ENCODE data around the gene ADCY5.

ADCY5 gene

DNA sequence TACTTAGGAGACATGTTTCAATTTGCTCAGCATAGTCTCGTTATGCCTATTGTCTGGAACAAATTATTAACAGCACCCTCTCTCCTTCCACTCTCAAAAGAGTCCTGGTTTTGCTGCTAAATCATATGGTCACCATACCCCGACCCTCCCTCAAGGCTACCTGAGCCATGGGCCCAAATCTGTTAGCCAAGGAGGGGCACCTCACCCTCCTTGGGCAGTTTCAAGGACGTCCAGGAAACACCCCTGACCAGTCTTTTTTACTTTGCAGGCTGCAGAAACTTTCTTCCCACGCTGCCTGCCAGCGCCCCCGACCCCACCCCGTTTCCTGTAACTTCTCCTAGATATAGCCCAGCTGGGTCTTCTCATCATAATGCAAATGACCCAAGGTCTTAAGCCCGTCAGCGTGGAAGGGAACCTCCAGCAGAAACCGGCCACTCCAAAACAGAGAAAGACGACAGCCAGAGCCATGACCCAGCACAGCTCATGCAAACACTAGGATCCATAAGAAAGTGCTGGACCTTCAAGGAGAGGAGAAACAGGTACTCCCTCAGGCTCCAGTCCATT, 62.3 kb downstream of the ADCY5 start:
- no peak for DNase-seq (ENCODE audit: low spot score)

DNA sequence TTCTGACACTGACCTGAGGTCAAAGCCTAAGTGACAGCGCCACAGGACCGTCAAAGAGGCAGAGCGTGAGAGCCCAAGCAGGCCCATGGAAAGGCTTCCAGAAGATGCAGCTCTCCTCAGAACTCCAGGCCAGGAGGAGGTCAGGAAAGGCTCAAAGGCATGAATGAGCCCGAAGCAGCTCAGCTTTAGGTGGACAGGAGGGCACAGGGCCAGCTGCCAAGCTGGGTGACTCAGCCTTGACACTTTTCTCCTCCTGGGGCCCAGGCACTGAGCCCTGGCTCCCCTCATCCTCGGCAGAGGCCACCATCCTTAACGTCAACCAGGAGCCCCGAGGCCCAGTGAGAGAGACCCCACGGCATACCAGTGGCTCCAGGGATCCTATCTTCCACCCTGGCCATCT, 62.9 kb downstream of the ADCY5 start:
- DNase-seq (ENCODE audit: low spot score) = no peak

GRCh38 chr3:123385499-123385898, 63.4 kb downstream of the ADCY5 start:
- no peak for DNase-seq (ENCODE audit: low spot score)

GRCh38 chr3:123385001-123385401, 63.9 kb downstream of the ADCY5 start:
- DNase-seq (ENCODE audit: low spot score) = no peak

DNA sequence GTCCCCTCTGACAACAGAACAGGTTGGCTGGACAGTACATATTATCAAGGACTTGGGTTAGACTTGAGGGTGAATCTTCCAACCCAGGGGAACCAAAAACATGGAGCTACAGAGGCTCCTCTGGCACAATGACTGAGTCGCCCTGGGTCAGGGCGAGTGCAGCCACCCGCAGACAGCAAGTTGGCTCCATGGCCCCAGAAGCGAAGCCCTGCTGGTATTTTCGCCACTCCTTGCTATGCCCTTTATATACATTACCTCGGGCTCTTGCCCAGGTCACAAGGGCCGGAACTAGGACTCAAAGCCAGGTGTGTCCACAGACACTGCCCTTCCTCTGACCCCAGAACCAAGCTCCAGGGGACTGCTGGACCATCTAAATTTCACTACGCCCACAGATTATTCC, 64.6 kb downstream of the ADCY5 start:
- DNase-seq (ENCODE audit: low spot score) = no peak

DNA sequence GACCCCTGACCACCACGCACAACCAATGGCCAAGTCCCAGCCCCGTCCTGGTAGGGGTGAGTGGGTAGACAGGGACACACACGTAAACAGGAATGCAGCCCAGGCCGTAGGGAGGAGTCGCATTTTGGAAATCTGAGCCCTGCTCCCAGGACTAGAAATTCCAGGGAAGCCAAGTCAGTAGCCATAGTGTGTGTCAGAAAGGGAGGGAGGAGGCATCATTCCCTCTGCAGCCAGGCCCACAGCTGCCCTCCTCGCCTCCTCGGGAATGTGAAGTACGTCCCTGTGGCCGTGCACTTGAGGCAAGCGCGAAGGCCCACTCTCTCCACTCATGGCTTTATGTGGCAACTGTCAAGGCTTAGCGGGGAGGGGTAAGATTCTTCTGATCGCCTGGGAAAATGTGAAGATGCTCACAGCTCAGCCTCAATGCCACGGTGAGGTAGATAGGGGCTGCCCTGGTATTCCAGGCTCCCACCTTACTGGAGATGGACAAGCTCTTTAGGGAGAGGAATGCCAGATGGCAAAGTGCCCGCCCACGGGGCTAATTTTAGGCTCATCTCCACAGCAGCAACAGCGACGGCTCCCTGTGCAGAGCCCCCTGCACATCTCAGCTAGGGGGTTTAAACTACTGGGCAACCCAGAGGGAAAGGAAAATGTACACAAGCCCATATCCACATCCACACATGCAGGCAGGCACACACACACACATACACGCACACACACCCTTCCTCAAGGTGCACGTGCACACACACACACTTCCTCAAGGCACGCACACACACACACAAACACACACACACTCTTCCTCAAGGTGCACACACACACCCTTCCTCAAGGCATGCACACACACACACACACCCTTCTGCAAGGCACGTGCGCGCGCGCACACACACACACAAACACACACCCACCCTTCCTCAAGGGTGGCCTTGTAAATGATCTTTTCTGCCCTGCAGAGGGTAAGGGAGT, 65.5 kb downstream of the ADCY5 start:
- DNase-seq (ENCODE audit: low spot score) = no peak

DNA sequence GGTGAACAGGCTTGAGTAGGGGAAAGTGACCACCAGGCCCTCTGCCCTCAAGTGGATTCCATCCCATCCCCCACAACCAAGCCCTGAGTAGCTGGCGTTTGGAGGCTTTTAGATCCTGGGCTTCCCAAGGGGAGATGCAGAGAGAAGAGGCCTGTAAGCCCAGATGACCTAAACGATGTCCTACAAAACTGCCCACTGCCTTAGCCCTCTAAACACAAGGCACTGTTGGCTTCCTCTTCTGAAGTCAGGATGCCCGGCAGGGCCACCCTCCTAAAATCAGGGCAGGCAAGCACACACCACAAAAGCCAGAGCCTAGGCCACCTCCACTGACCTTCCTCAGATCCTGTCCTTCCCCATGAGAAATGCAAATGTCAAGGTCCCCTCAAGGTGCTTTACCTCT, 68.6 kb downstream of the ADCY5 start:
- DNase-seq (ENCODE audit: low spot score) = no peak

DNA sequence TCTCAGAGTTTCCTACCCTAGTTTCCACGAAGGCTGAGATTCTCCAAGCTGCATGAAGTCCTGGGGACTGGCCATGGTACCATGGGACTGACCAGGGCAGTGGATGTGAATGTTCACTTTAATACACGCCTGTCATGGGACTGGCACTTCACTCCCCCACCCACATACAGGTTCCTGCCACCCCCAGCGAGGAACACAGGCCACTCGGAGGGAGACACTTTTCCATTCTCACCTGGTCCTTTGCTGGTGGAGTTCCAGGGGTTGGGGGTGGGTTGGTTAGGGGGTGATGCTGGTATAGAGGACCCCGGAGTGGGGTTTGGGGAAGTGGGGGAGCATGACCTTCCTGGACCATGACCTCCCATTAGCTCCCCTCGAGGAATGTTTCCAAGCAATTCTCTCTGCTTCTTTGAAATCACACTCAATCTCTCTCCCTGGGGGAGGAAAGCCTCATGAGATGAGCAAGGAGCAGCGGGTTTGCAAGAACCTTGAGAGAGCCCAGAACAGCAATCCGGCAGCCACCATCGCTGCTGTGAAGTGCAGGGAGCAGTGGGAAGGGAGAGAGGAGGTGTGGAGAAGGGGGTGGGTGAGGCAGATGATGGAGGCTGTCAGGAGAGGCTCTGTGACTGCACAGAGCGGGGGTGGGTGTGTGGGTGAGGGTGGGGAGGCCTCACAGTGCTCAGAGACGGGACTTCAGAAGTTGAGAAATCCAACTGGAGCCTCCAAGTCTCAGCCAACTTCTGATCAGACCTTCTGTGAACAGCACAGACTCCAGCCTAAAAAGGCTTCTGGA, 69.7 kb downstream of the ADCY5 start:
- DNase-seq (ENCODE audit: low spot score) = no peak

GRCh38 chr3:123378409-123378915, 70.4 kb downstream of the ADCY5 start:
- no peak for DNase-seq (ENCODE audit: low spot score)

DNA sequence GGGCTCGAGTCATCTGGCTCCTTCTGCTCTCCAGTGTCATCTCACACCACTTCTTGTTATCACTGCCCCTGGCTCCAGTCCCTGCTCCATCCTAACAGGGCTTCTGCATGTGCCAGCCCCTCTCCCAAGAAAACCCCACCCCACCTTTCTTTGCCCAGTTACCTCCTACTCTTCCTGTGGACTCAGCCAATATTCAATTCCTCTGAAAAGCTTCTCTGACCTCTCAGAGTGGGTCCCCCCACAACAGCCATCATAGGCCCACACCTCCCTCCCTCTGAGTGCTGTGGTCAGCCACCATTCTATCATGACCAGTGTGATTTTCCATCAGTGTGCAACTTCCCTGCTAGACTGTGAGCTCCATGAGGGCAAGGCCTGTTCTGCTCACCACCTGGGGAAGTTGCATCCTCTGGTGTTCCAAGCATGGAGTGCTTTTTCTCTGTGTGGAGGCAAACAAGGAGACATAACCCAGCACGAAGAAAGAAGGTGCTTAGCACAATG, 71.6 kb downstream of the ADCY5 start:
- DNase-seq (ENCODE audit: low spot score) = no peak

GRCh38 chr3:123376451-123377242, 72.2 kb downstream of the ADCY5 start:
- no peak for DNase-seq (ENCODE audit: low spot score)

DNA sequence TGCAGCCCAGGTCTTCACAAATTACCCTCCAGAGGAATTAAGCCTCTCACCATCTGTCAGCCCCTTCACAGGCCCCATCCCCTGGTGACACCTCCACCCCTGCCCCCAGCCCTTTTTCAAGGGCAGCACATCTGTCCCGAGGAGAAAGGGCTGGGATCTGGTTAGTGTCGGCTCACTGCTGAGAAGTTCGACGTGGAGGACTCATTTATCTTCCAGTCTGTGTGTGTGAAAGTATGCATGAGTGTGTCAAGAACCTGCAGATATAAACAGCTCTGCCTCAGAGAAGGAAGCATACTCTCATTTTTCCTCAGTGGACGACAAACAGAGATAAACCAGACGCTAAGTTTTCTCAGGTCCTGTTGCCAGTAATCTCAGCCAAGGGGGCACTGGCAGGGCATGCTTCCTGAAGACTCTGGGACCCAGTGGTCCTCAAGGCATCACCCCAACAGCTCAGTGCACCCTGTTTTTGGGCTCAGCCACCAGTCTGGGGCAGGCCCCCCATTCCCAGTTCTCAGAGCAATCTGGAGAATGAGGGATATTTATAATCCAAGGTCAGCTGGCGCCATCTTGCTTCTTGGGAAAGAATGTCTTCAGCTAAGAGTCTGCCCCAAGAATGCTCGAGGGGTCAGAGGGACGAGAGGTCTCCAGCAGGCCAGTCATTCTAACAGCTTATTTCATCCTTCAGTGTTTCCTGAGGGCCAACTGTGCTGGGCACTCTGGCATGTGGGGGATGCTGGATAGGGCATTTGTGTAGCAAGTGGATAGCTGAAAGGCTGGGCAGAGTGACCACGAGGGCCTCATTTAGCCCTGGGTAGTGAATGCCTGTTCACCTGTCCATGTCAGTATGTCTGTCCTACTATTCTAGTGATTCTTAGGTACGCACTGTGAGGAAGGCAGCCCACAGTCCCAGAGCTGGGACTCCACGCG, 73.6 kb downstream of the ADCY5 start:
- no peak for DNase-seq (ENCODE audit: low spot score)

GRCh38 chr3:123374016-123374415, 74.9 kb downstream of the ADCY5 start:
- DNase-seq (ENCODE audit: low spot score) = no peak

GRCh38 chr3:123373474-123373987, 75.4 kb downstream of the ADCY5 start:
- DNase-seq (ENCODE audit: low spot score) = no peak

GRCh38 chr3:123372686-123373473, 76.0 kb downstream of the ADCY5 start:
- no peak for DNase-seq (ENCODE audit: low spot score)

DNA sequence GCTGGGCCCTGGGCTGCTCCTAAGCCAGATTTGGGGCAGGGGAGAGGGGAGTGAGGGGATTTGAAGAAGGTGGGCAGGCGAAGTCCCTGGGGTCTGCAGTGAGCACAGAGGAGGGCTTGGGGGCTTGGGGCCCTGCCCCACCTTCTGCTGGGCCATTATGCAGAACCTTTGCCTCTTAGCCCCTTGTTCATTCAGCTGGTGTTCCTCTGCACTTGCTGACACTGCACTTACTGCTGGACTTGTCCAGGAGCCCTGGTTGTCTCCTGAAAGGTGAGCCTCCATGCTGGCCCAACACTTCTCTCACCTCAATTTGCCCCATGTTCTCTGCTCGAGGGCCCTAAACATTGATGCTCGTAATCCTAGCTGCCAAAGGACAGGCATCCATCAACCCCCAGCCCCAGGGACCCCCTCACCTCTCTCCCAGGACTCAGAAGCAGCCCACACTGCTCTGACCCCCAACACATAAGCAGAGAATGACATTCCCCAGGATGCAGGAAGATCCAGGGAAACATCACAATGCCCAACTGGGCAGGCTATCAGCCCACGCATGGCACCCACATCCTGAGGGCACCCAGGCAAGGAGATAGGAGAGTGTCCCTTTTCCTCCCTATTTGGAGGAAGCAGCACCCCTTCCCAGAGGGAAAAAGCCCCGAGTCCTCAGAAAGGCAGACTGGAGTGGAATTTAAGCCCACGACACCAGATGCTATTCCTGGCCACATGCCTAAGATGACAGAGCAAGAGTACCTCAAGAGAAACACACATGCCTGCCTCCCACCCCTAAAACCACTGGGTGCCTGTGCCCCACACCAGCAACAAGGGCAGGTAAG, 76.8 kb downstream of the ADCY5 start:
- no peak for DNase-seq (ENCODE audit: low spot score)

- no peak for DNase-seq (ENCODE audit: low spot score)
These were observed 77.5 kb downstream of the ADCY5 start for GRCh38 chr3:123371426-123371825.

- DNase-seq (ENCODE audit: low spot score) = no peak
These were observed 78.1 kb downstream of the ADCY5 start for GRCh38 chr3:123370819-123371218.
